Mesodermal cell (in vitro differentiated cells): Measurements from ENCODE around the gene GRHL1.

Experiments used
- H3K27ac ChIP-seq: 2 replicates; pipeline ENCODE4 v1.7.0; 2013; ENCODE audit warnings: mild to moderate bottlenecking, low read depth, low read length, moderate library complexity; ENCODE audit not compliant: severe bottlenecking
- H3K36me3 ChIP-seq: 2 replicates; pipeline ENCODE4 v1.7.1; 2013; ENCODE audit warnings: mild to moderate bottlenecking, low read length, moderate library complexity; ENCODE audit not compliant: control insufficient read depth, insufficient read depth
- H3K4me1 ChIP-seq: one replicate; pipeline ENCODE4 v1.7.1; 2013; ENCODE audit warnings: mild to moderate bottlenecking, low read length; ENCODE audit not compliant: insufficient read depth, control insufficient read depth, poor library complexity, severe bottlenecking
- H3K4me3 ChIP-seq: 2 replicates; pipeline ENCODE4 v1.7.0; 2013; ENCODE audit warnings: low read length, control low read depth, mild to moderate bottlenecking; ENCODE audit not compliant: insufficient read depth, poor library complexity, severe bottlenecking; ENCODE audit errors: extremely low read depth
- H3K9me3 ChIP-seq: 2 replicates; pipeline ENCODE4 v1.7.1; 2013; ENCODE audit warnings: mild to moderate bottlenecking, low read length, moderate library complexity; ENCODE audit not compliant: control insufficient read depth
- WGBS, 2 experiments: methylation state at CpG; one replicate each; pipeline ENCODE4 v1.1.5; 2013; ENCODE audit warnings: missing lambda C conversion rate in 2 of 2; ENCODE audit not compliant: insufficient coverage in 2 of 2; 5-methylcytosine and 5-hydroxymethylcytosine counted together

The GRHL1 gene

GRCh38 chr2:10035633-10036032 is 84.1 kb downstream of the GRHL1 start:
- Histone ChIP-seq H3K27ac (no peak overlapping the region), H3K4me1 (peaks cover 15% of the 10 kb centered on the region), H3K36me3 (no peaks in the 10 kb centered on the region), H3K9me3 (no peaks in the 10 kb centered on the region), H3K4me3 (no peak overlapping the region)
- 87 to 89% methylated on average over 5 of the region's 5 CpGs for WGBS, 2 experiments

- Histone ChIP-seq H3K4me3 (no peak overlapping the region), H3K4me1 (peaks cover 18% of the 10 kb centered on the region), H3K27ac (no peak overlapping the region), H3K9me3 (no peaks in the 10 kb centered on the region), H3K36me3 (no peaks in the 10 kb centered on the region)
- WGBS, 2 experiments = 84 to 86% methylated on average over 14 of the region's 14 CpGs
Observed at GRCh38 chr2:10036095-10036884, 84.8 kb downstream of the GRHL1 start.

- Histone ChIP-seq H3K4me1 (peaks cover 18% of the 10 kb centered on the region), H3K4me3 (no peak overlapping the region), H3K36me3 (no peaks in the 10 kb centered on the region), H3K27ac (no peak overlapping the region), H3K9me3 (no peaks in the 10 kb centered on the region)
- 93 to 98% methylated on average over 9 to 10 of the region's 10 CpGs for WGBS, 2 experiments
Observed at GRCh38 chr2:10038123-10038522, 86.6 kb downstream of the GRHL1 start.

DNA sequence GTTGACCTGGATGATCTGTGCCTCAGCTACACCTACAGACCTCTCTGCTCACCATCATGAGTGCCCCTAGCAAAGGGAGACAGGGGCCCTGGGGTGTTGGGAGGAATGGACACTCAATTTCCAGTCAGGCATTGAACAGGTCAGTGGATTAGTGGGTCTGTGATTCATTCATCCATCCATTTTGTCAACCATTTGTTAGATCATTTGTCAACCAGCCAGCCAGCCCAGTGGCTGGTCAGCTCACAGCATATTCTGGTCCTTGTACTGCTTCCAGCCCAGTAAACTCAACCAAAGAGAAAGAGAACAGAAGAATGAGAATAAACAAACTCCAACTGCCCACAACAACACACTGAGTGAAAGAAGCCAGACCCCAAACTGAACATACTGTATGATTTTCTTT is 87.2 kb downstream of the GRHL1 start:
- Histone ChIP-seq H3K4me3 (no peak overlapping the region), H3K27ac (no peak overlapping the region), H3K9me3 (no peaks in the 10 kb centered on the region), H3K36me3 (no peaks in the 10 kb centered on the region), H3K4me1 (peaks cover 18% of the 10 kb centered on the region)

DNA sequence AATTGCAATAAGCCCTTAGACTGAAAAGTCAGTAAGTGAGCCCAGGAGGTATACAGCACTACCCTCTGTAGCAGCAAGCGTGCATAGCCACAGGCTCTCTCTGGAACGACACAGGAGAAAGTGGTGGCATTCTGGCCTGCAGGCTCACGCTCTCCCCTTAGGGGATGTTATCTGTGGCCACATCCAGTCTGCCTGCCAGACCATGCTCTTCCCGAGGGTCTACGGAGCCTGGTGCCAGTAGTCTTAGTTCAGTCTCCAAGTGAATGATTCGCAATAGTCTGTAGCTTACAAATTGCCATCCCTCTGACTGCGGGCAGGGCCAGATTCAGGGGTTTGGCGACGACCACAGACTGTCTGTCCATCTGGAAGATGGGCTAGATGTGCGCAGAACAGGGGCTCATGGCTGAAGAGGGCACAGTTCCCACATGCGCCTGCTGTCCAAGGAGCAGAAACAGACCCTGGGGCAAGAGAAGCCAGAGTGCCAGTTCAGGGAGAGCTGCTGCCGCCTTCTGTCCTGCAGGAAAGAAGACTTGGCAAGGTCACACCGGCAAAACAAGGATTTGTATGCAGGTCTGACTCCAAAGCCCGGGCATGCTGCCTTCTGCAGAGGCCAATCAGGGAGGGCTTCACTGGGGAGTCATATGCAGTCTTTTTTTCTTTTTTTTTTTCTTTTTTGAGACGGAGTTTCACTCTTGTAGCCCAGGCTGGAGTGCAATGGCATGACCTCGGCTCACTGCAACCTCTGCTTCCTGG is 88.3 kb downstream of the GRHL1 start:
- 91% methylated on average over 13 to 15 of the region's 16 CpGs for WGBS, 2 experiments
- H3K4me1 ChIP-seq = peaks cover 18% of the 10 kb centered on the region
- no peaks in the 10 kb centered on the region for H3K36me3 ChIP-seq

GRCh38 chr2:10041711-10042110 is 90.2 kb downstream of the GRHL1 start:
- Histone ChIP-seq H3K36me3 (peaks cover 7% of the 10 kb centered on the region), H3K4me1 (peaks cover 18% of the 10 kb centered on the region), H3K27ac (no peak overlapping the region), H3K9me3 (no peaks in the 10 kb centered on the region), H3K4me3 (no peak overlapping the region)
- 91 to 95% methylated on average over 12 to 14 of the region's 14 CpGs for WGBS, 2 experiments

More for the DNA sequence above, 88.3 kb downstream of the GRHL1 start:
- no peak overlapping the region for H3K27ac ChIP-seq
- no peak overlapping the region for H3K4me3 ChIP-seq
- no peaks in the 10 kb centered on the region for H3K9me3 ChIP-seq

DNA sequence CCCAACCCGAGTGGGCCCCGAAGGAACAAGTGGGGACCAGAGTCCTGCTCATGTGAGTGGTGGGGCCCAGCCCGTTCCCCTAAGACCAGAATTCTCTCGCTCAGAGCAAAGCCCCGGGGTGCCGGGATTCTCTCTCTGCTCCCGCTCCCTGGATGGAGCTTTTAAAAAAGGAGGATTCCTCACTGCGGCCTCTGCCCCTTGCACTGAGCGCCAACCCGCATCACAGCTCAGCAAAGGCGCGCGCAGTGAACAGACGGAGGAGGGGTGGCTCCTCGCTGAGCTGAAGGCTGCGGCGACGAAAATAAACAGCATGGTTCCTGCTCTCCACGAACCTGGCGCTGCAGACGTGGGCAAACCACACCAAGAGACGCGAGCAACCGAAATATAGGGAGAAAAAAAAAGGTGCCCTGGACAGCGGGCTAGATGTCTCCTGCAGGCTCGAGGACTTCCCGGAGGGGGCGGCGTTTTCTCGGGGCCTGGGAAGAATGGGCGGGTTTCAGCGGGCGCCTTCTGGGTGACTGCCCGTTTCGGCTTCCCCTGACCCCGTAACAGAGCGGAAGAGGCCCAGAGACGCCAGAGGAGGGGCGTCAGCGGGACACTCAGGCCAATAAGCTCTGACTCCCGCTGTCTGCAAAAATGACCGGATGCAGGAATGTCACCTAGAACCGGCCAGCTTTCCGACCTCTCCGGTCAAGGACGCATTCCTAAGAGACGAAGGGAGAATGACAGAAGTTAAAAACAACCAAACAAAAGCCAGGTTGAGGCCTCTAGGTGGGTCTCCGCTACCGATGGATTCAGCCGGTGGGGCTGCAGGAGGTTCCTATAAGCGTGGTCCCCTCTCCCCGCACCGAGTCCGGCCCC is 91.0 kb downstream of the GRHL1 start:
- Histone ChIP-seq H3K9me3 (no peaks in the 10 kb centered on the region), H3K4me1 (peaks cover 13% of the 10 kb centered on the region), H3K36me3 (peaks cover 15% of the 10 kb centered on the region), H3K27ac (peak overlapping the region; percentile 94), H3K4me3 (peak overlapping the region; percentile 42)
- WGBS, 2 experiments = 8 to 12% methylated on average over 47 to 51 of the region's 54 CpGs

GRCh38 chr2:10043256-10043905 is 91.9 kb downstream of the GRHL1 start, which contains the start of gene KLF11:
TSS of gene KLF11 (plus strand) at chr2:10043550. CDS start at chr2:10043717, 167 bp downstream.
- 1% methylated on average over 36 to 68 of the region's 104 CpGs for WGBS, 2 experiments
- peak within 1 kb of the TSS; percentile 94 for H3K27ac ChIP-seq
- H3K4me1 ChIP-seq = peaks cover 7% of the 10 kb centered on the region
- H3K9me3 ChIP-seq = no peaks in the 10 kb centered on the region
- peak within 1 kb of the TSS; percentile 42 for H3K4me3 ChIP-seq
- peaks cover 24% of the 10 kb centered on the region for H3K36me3 ChIP-seq

GRCh38 chr2:10043906-10044601 is 92.6 kb downstream of the GRHL1 start:
- Histone ChIP-seq H3K27ac (peak overlapping the region; percentile 93), H3K36me3 (peaks cover 28% of the 10 kb centered on the region), H3K9me3 (no peaks in the 10 kb centered on the region), H3K4me1 (peaks cover 7% of the 10 kb centered on the region), H3K4me3 (peak overlapping the region; percentile 42)
- 24 to 32% methylated on average over 59 to 76 of the region's 90 CpGs for WGBS, 2 experiments
